K562 (cell line): ENCODE data around the gene TAL1. TPM values are rescaled to one million over a fixed set of nuclear protein-coding genes. Genes with fewer than 3 reads are reported as not detected.

ENCODE experiments used
- DIDO1 ChIP-seq: fragments of 450-650 bp; IDR thresholded peaks from 2 replicates; pipeline ENCODE4 v1.6.1; 2016; ENCODE audit warnings: low read depth, missing biosample characterization, missing genetic modification characterization
- EHMT2 ChIP-seq: fragments of 450-650 bp; IDR thresholded peaks from 2 replicates; pipeline ENCODE4 v1.6.1; 2018; ENCODE audit warnings: antibody characterized with exemption
- EP400 ChIP-seq: fragments of 450-650 bp; IDR thresholded peaks from 2 replicates; pipeline ENCODE4 v1.6.1; 2017; ENCODE audit warnings: antibody characterized with exemption, mild to moderate bottlenecking, moderate library complexity
- EWSR1 ChIP-seq: fragments of 450-650 bp; IDR thresholded peaks from 2 replicates; pipeline ENCODE4 v1.6.1; 2018; ENCODE audit warnings: borderline replicate concordance, mild to moderate bottlenecking, low read depth, moderate library complexity; ENCODE audit not compliant: partially characterized antibody
- HBP1 ChIP-seq: fragments of 450-650 bp; formaldehyde crosslinking; IDR thresholded peaks from 2 replicates; pipeline ENCODE4 v1.4.0; 2022; ENCODE audit warnings: missing genetic modification characterization
- MGA ChIP-seq: fragments of 450-650 bp; IDR thresholded peaks from 2 replicates; pipeline ENCODE4 v1.6.1; 2016; ENCODE audit warnings: mild to moderate bottlenecking, moderate library complexity
- MTF1 ChIP-seq: fragments of 250-450 bp; sonication (Bioruptor Pico); IDR thresholded peaks from 2 replicates; pipeline ENCODE4 v1.9.0; 2021; ENCODE audit warnings: moderate library complexity, mild to moderate bottlenecking, inconsistent platforms, borderline replicate concordance
- NFE2L1 ChIP-seq: fragments of 450-650 bp; IDR thresholded peaks from 2 replicates; pipeline ENCODE4 v1.6.1; 2016; ENCODE audit warnings: missing genetic modification characterization, low read depth, mild to moderate bottlenecking, missing compliant biosample characterization, moderate library complexity, borderline replicate concordance
- RBM34 ChIP-seq: fragments of 200-400 bp; formaldehyde crosslinking; IDR thresholded peaks from 2 replicates; pipeline ENCODE4 v1.6.1; 2018; ENCODE audit warnings: low read length, borderline replicate concordance; ENCODE audit not compliant: insufficient read depth
- SETDB1 ChIP-seq: IDR thresholded peaks from one replicate; pipeline ENCODE4 v1.6.1; 2012; ENCODE audit warnings: low read length, control low read depth, inconsistent platforms
- ZNF175 ChIP-seq: fragments of 200-800 bp; sonication (Bioruptor generic); IDR thresholded peaks from 2 replicates; pipeline ENCODE4 v1.6.1; 2016; ENCODE audit warnings: low read depth, mild to moderate bottlenecking, missing genetic modification characterization, missing compliant biosample characterization
- ZNF311 ChIP-seq: fragments of 250-450 bp; sonication (Bioruptor Pico); IDR thresholded peaks from 2 replicates; pipeline ENCODE4 v1.4.0; 2020; ENCODE audit warnings: mild to moderate bottlenecking, moderate library complexity
- polyA plus RNA-seq, 8 experiments: library from polyadenylated mRNA; depleted of rRNA in 4 of 8; stranded (reverse) in 5 of 8; unstranded in 3 of 8; fragments of >200 nt; fragmentation: Nextera tagmentation in 2 of 8; fragmentation: Illumina TruSeq in 1 of 8; extraction: Ambion mirVana in 2 of 8; extraction: Trizol in 1 of 8; gene quantifications; 2 replicates each; pipeline versions ENCODE4 v1.2.1 to v1.2.3, GENCODE V29; 2011 to 2014; ENCODE audit warnings: inconsistent platforms in 1 of 8, missing spikeins in 1 of 8
- total RNA-seq, 7 experiments: library from RNA; depleted of rRNA in 6 of 7; stranded (reverse); fragments of >200 nt in 6 of 7; fragmentation: Illumina TruSeq in 2 of 7; extraction: Trizol in 2 of 7; gene quantifications; 2 replicates each; pipeline versions ENCODE4 v1.2.1 to v1.2.3, GENCODE V29; 2011 to 2021; ENCODE audit warnings: low replicate concordance in 1 of 7

The TAL1 gene
- total and polyA plus RNA-seq, 9 of the 15 experiments (the other 6 are each of a cell fraction or from before 2014, with no cell fraction given): 18.5 to 106 (median 59.7) TPM

GRCh38 chr1:47241114-47242113, 9.4 kb upstream of the TAL1 start (continued):
- TF ChIP-seq EHMT2: no peak
- no peak for TF ChIP-seq EWSR1
- TF ChIP-seq ZNF311: 0 out of 2 replicates have a peak, but pooled peaks have one; percentile 26
- no peak for TF ChIP-seq MTF1
- TF ChIP-seq NFE2L1 (tag): peak; percentile 82
- TF ChIP-seq SETDB1: no peak
- no peak for TF ChIP-seq RBM34
- TF ChIP-seq DIDO1 (tag): no peak
- peak; percentile 62 for TF ChIP-seq MGA
- TF ChIP-seq ZNF175 (CRISPR knock-in tag): peak; percentile 58; the same call in 1 of the 2 replicates
- 0 out of 2 replicates have a peak, but pooled peaks have one; percentile 50 for TF ChIP-seq EP400
- TF ChIP-seq HBP1 (CRISPR knock-in tag): no peak
